Smooth muscle cell (in vitro differentiated cells): ENCODE data around the gene DEGS2. TPM values are rescaled to one million over a fixed set of nuclear protein-coding genes. Genes with fewer than 3 reads are reported as not detected.

Experiments
- DNase-seq: peaks from one replicate; lab custom pipeline; 2025; ENCODE audit not compliant: unreplicated experiment; lab: John Stamatoyannopoulos, UW
- H2AFZ ChIP-seq: fragments of 200-600 bp; sonication (generic); 2 replicates; pipeline ENCODE4 v1.6.0; 2016; ENCODE audit warnings: antibody characterized with exemption, low read depth, mild to moderate bottlenecking
- H3F3A ChIP-seq: fragments of 200-600 bp; sonication (generic); 2 replicates; pipeline ENCODE4 v1.6.0; 2017; ENCODE audit warnings: antibody characterized with exemption, low read depth
- H3K27ac ChIP-seq: fragments of 200-600 bp; sonication (generic); 2 replicates; pipeline ENCODE4 v1.5.1; 2016; ENCODE audit warnings: low read depth, mild to moderate bottlenecking
- H3K27me3 ChIP-seq: fragments of 200-600 bp; sonication (generic); 2 replicates; pipeline ENCODE4 v1.6.1; 2016; ENCODE audit warnings: low read depth, mild to moderate bottlenecking
- H3K36me3 ChIP-seq: fragments of 200-600 bp; sonication (generic); 2 replicates; pipeline ENCODE4 v1.5.1; 2016; ENCODE audit warnings: low read depth
- H3K4me1 ChIP-seq: fragments of 200-600 bp; sonication (generic); 2 replicates; pipeline ENCODE4 v1.5.1; 2016; ENCODE audit warnings: low read depth
- H3K4me2 ChIP-seq: fragments of 200-600 bp; sonication (generic); 2 replicates; pipeline ENCODE4 v1.6.0; 2016; ENCODE audit warnings: mild to moderate bottlenecking
- H3K4me3 ChIP-seq: fragments of 200-600 bp; sonication (generic); 2 replicates; pipeline ENCODE4 v1.5.1; 2016; ENCODE audit warnings: mild to moderate bottlenecking
- H3K79me2 ChIP-seq: fragments of 200-600 bp; sonication (generic); 2 replicates; pipeline ENCODE4 v1.6.0; 2016; ENCODE audit warnings: low read depth, mild to moderate bottlenecking
- H3K9ac ChIP-seq: fragments of 200-600 bp; sonication (generic); 2 replicates; pipeline ENCODE4 v1.6.0; 2016; ENCODE audit warnings: low read depth
- H3K9me3 ChIP-seq: fragments of 200-600 bp; sonication (generic); replicated peaks from 2 replicates; pipeline ENCODE4 v1.5.1; 2016; ENCODE audit warnings: low read depth
- H4K20me1 ChIP-seq: fragments of 200-600 bp; sonication (generic); 2 replicates; pipeline ENCODE4 v1.6.0; 2016; ENCODE audit warnings: low read depth
- CTCF ChIP-seq: fragments of 200-600 bp; sonication (generic); IDR thresholded peaks from 2 replicates; pipeline ENCODE4 v1.5.1; 2017; ENCODE audit warnings: borderline replicate concordance, mild to moderate bottlenecking, antibody characterized with exemption; ENCODE audit not compliant: insufficient read depth, poor library complexity, severe bottlenecking
- WGBS: methylation state at CpG from one replicate; pipeline ENCODE4 v1.1.7; 2016; ENCODE audit warnings: low lambda C conversion rate; 5-methylcytosine and 5-hydroxymethylcytosine counted together
- polyA plus RNA-seq: library from polyadenylated mRNA; unstranded; fragments of >200 nt; fragmentation: Nextera tagmentation; extraction: Ambion mirVana; gene quantifications from 2 replicates; pipeline ENCODE4 v1.2.1, GENCODE V29; 2016
- total RNA-seq: library from RNA; depleted of rRNA; stranded (reverse); fragments of >200 nt; gene quantifications from 2 replicates; pipeline ENCODE4 v1.2.3, GENCODE V29; 2014

The DEGS2 gene
- total and polyA plus RNA-seq, 2 experiments from 2014 or later: 0.45 to 0.83 TPM

GRCh38 chr14:100199240-100199860, 39.9 kb upstream of the DEGS2 start:
- Histone ChIP-seq H3K4me3 (no peak overlapping the region), H2AFZ (no peak overlapping the region), H3K9me3 (no peaks in the 10 kb centered on the region), H3K4me1 (no peaks in the 10 kb centered on the region), H3K9ac (no peak overlapping the region), H3F3A (no peaks in the 10 kb centered on the region), H3K36me3 (no peaks in the 10 kb centered on the region), H3K79me2 (no peaks in the 10 kb centered on the region), H3K4me2 (no peak overlapping the region), H4K20me1 (no peaks in the 10 kb centered on the region), H3K27ac (no peak overlapping the region), H3K27me3 (no peaks in the 10 kb centered on the region)
- 83% methylated on average over 8 of the region's 8 CpGs for WGBS
- no peak for DNase-seq
- TF ChIP-seq CTCF: no peak

DNA sequence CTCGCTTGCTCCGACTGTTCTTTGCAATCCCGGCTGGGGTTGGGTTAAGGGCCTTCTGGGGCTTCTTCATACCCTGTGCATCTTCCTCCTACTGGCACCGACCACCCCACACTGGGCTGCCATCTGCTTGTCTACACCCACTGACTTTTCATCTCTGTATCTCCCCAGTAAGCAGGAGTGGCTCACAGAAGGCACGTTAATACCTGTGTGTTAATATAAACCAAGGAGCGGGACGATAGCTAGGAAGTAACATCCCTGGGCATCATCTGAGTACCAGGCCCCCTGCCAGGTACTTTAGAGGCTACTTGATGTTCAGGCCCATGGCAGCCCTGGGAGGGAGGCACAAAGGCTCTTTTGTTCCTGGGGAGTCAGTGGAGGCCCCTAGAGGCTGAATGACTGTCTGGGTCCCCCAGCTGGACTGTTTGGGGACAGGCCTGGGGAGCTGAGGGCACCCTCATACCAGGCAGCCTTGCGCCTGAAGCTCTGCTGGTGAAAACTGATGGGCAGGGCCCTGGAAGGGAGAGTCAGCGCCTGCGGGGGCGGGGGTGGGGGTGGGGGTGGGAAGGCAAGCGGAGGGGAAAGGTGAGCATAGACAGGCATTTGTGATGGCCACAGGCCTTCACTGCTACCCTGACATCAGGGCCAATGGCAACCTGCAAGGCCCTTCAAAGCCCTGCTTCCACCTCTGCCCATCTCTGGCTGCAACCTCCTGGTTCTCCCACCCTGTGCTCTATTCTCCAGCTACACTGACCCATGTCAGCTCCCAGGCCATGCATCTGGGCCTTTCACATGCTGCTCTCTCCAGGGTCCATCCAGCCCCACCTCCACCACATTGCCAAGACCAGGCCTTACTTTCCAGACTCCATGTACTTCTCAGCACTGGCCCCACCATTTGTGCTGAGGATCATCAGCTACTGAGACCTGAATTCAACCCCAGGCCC, 34.2 kb upstream of the DEGS2 start:
- H3K4me2 ChIP-seq: peak overlapping the region; percentile 81
- H3K4me3 ChIP-seq: peak overlapping the region; percentile 47
- H3K27ac ChIP-seq: no peak overlapping the region
- no peaks in the 10 kb centered on the region for H3K36me3 ChIP-seq
- peaks cover 10% of the 10 kb centered on the region for H3K4me1 ChIP-seq
- TF ChIP-seq CTCF: no peak
- H3K27me3 ChIP-seq: no peaks in the 10 kb centered on the region
- peaks cover 4% of the 10 kb centered on the region for H3F3A ChIP-seq
- peak overlapping the region; percentile 97 for H2AFZ ChIP-seq
- no peaks in the 10 kb centered on the region for H3K79me2 ChIP-seq
- no peaks in the 10 kb centered on the region for H4K20me1 ChIP-seq
- no peaks in the 10 kb centered on the region for H3K9me3 ChIP-seq
- H3K9ac ChIP-seq: no peak overlapping the region
- no peak for DNase-seq
- WGBS: 74% methylated on average over 12 of the region's 12 CpGs

DNA sequence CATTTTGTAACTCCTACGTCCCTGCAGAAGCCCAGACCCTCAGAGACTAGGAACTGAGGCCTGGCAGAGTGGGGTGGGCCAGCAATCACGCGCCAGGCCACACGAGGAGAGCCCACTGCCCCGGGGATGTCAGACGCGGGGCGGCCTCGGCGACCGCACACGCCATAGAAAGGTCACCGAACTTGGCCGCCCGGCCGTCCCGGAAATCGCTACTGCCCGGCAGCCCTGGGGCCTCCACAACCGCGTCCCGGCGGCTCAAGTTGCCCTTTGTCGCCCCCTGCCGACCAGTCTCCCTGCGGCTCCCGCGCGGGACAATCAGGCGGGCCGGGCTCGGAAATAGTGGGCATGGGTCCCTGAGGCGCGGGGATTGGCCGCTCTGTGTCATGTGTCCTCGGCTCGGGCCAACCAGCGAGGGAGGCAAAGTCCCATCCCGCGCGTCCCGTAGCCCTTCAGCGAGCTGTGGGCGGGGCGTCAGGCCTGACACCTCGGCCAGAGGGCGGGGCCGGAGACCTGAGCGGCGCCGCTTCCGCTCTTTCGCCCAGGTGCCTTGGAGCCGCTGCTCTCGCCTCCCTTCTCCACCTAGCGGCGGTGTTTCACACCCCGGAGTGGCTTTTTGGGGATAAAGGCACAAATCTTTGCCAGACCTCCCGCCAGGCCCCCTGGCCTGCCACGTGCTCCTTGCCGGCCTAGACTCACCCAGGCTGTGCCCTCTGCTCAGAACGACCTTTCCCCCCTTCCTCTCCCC, 33.4 kb upstream of the DEGS2 start:
- peak; percentile 98 for DNase-seq
- no peaks in the 10 kb centered on the region for H4K20me1 ChIP-seq
- no peaks in the 10 kb centered on the region for H3K9me3 ChIP-seq
- H3K9ac ChIP-seq: peak overlapping the region; percentile 44
- H3K27me3 ChIP-seq: no peaks in the 10 kb centered on the region
- H3K4me1 ChIP-seq: peaks cover 10% of the 10 kb centered on the region
- no peaks in the 10 kb centered on the region for H3K36me3 ChIP-seq
- H3K79me2 ChIP-seq: no peaks in the 10 kb centered on the region
- H3K4me3 ChIP-seq: peak overlapping the region; percentile 47
- 3% methylated on average over 52 of the region's 62 CpGs for WGBS
- peak; percentile 84 for TF ChIP-seq CTCF
- peak overlapping the region; percentile 28 for H3K27ac ChIP-seq
- peak overlapping the region; percentile 85 for H3K4me2 ChIP-seq
- peak overlapping the region; percentile 97 for H2AFZ ChIP-seq
- H3F3A ChIP-seq: peaks cover 4% of the 10 kb centered on the region
